HFF-Myc (cell line): ENCODE measurements around the gene TOM1L2.
A peak's percentile ranks its signal among the peaks of the same experiment; 100 is the strongest.

ENCODE experiments used
- DNase-seq: peaks from one replicate; pipeline ENCODE4 v3.0.0-alpha.2; 2011; ENCODE audit warnings: low read depth; ENCODE audit errors: extremely low read depth
- H3K4me3 ChIP-seq: replicated peaks from 2 replicates; pipeline ENCODE4 v1.5.1; 2011; ENCODE audit warnings: low read depth, mild to moderate bottlenecking, control low read depth, low read length
- TF ChIP-seq, protein P1 (sequence below): IDR thresholded peaks from 2 replicates; pipeline ENCODE4 v1.5.1; 2012; ENCODE audit warnings: mild to moderate bottlenecking, low read depth, low read length, control low read depth; ENCODE audit errors: missing control alignments

Gene TOM1L2

DNA sequence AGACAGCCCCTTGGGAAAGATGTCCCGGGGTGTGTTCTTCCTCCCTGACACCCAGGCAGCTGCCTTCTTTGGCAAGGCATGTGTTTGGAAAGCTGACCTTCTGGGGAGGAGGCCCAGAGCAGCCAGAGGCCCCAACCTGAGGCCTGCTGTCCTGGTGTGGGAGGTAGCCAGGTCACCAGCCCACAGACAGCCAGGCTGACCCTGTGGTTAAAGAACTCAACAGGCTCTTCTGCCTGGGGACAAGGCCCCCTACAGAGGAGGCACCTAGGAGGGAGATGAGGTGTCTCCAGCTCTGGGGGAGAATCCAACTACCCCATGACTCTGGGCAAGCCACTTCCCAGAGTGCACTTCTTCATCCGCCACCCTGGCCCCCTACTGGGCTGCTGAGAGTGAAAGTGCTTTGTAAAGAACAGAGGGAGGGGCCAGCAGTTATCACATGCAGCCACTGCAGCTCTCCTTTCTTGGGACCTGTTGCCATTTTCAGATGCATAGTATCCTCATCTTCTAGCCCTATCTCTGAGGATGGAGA, 122.3 kb downstream of the TOM1L2 start:
- no peak overlapping the region for H3K4me3 ChIP-seq
- DNase-seq, result no peak
- TF ChIP-seq, protein P1, sequence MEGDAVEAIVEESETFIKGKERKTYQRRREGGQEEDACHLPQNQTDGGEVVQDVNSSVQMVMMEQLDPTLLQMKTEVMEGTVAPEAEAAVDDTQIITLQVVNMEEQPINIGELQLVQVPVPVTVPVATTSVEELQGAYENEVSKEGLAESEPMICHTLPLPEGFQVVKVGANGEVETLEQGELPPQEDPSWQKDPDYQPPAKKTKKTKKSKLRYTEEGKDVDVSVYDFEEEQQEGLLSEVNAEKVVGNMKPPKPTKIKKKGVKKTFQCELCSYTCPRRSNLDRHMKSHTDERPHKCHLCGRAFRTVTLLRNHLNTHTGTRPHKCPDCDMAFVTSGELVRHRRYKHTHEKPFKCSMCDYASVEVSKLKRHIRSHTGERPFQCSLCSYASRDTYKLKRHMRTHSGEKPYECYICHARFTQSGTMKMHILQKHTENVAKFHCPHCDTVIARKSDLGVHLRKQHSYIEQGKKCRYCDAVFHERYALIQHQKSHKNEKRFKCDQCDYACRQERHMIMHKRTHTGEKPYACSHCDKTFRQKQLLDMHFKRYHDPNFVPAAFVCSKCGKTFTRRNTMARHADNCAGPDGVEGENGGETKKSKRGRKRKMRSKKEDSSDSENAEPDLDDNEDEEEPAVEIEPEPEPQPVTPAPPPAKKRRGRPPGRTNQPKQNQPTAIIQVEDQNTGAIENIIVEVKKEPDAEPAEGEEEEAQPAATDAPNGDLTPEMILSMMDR, result peak; percentile 33

DNA sequence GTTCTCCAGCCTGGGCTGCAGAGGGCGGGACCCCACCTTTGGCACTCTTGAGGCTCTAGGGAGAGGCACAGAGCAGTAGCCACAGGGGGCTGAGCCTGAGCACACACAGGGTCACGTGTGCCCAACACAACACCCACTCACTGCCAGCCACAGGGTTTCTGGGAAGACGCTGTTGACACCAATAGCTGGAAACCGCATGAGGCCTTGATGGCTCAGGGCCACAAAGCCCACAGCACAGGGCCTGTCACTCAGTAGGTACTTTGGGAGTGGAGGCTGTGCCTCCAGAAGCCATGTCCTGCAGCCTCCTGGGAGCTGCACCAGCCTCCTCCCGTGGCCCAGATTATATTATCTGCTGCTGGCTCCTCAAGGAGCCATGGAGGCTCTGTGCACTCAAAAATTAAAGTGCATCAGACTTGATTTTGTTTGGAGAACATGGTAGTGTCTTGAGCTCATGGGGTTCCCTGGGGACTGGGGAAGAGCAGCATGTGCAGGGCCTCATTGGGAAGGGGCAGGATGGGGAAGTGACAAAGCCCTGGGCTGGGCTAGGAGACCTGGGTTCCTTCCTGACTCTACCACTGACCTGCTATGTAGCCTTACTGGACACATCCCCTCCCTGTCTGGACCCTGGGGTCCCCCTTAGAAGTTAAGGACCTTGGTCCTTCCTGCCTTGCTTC, 122.9 kb downstream of the TOM1L2 start:
- TF ChIP-seq, protein P1, result no peak
- DNase-seq, result no peak
- no peak overlapping the region for H3K4me3 ChIP-seq

DNA sequence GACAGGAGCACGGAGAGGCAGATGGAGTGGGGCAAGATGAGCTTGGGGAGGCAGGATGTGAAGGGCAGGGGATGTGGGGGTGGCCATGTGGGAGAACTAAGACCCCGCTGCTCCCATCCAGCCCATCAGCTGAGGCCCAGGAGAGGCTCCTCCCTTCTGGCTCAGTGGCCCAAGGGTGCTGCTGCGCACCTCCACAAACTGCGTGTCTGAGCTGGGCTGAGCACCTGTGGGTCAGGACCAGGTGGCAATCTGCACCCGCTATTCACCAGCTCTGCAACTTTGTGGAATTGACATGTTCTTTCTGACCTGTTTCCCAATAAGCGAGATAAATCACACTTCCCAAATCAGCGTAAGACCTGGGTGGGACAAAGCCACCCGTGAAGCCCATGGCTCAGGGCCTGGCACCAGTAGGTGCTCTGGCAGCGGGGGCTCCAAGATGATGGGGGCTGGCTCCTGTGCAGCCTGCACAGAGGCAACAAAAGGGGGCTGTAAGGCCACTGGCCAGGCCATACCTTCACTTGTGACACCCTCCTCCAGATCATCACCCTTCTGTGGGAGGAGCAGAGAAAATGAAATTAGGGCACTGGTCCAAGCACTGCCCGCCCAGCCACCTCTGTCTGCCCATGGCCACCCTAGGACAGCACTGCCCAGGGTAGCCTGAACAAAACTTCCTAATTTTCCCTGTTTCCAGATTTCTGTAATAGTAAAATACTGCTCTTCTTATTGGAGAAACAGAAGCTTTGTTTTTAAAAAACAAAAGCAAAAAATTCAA, 123.7 kb downstream of the TOM1L2 start:
- H3K4me3 ChIP-seq, result no peak overlapping the region
- TF ChIP-seq, protein P1, result no peak
- no peak for DNase-seq

DNA sequence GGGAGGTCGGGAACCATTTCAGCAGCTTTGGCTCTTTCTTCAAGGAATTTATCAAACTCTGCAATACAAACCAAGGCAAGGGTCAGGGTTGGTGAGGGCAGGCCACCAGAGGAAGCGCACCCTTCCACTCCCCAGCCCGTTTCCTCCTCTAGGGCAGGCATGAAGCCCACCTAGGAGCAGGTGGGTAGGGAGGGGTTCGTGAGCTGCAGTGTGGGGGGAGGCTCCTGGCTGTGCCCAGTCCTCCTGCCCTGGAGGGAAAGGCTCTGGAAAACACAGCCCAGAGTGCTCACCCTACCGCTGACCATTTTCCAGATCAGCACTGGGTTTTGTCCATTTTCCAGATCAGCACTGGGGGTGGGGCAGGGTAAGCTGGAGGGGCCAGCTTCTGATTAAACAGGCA, 124.5 kb downstream of the TOM1L2 start:
- no peak overlapping the region for H3K4me3 ChIP-seq
- DNase-seq, result no peak
- TF ChIP-seq, protein P1, result no peak

DNA sequence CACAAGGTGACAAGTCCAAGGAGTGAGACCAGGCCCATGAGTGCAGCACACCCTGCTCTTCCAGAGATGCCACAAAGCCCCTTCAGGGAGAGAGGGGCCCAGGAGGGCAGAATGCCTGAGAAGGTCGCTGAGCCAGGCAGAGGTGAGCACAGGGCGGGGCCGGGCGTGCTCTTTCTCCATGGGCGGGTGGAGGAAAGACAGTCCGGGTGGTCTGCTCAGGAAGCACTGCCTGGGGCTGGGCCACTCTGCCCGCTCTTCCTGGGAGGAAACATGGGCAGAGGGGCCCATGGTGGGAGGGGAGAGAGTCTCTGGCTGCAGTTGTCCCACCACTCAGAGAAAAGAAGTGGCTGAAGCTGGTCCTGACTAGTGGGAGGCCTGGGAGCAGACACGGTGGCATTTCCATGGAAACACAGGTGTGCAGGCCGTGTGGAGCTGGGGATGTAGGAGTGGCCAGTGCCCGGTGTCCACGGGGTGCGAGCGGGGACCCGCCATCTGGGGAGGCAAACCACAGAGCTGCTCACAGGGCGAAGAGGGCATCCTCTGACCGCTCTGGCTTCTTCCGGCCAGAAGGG, 125.0 kb downstream of the TOM1L2 start:
- no peak for DNase-seq
- TF ChIP-seq, protein P1, result no peak
- no peak overlapping the region for H3K4me3 ChIP-seq

DNA sequence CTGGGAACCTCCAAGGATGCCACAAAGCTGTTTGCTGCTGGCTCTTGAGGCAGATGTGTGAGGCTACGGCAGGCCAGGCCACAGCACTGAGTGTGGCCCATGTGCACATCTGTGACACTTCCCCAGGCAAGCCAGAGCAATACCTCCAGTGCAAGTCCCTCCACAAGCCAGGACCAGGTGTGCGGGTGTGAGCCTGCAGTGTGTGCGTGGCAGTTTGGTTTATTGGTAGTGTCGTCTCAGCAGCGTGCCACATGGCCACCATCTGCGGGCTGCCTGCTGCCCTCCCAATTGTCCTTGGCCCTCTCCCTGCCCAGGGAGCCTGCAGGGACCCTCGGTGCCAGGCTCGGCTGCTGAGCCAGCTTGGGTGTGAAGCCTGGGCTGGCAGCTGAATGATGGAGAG, 125.6 kb downstream of the TOM1L2 start:
- TF ChIP-seq, protein P1, result no peak
- no peak for DNase-seq
- no peak overlapping the region for H3K4me3 ChIP-seq
